ENCODE results near the gene SNTB2. TPM values are rescaled to one million over a fixed set of nuclear protein-coding genes. Genes with fewer than 3 reads are reported as not detected.

Gene SNTB2
- polyA plus RNA-seq, 1 of the 3 experiments (the other 2 are of a cell fraction) = 13.0 TPM

DNA sequence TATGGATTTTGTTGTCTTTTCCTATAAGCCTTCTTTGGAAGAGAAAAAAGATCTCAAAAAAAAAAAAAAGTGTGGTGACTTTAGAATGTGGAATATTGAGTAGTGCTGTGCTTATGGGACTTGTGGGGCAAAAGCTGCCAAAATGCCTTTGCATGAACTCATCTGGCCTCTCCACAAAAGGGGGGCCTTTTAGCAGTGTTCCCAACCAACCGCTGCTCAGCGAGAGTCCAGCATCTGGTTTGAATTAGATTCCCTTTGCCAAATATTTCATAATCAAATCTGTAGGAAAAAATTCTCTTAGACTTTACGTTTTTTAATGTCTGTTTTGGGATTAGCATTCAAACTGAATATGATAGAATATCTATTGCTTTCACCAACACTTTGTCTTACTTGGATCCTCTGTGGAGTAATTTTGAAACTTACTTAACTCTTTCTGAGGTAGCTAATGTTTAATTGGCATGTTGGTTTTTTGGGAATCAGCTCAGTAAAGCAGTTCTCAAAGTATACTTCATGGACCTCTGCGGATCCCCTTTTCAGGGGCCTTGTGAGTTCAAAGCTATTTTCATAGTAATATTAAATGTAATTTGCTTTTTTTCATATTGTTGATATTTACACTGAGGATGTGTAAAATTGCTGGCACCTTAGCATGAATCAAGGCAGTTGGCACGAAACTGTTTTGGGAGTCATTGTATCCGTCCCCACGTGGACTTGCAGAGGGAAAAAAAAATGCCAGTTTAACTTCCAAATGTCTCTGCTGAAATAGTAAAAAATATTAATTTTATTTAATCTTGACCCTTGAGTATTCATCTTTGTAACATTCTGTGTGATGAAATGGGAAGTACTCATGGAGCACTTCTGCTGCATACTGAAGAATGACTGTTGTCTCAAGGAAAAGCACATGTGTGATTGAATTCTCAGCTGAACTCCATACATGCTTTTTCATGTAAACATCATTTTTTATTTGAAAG, 89.5 kb downstream of the SNTB2 start (continued):
- TF ChIP-seq, protein P1, sequence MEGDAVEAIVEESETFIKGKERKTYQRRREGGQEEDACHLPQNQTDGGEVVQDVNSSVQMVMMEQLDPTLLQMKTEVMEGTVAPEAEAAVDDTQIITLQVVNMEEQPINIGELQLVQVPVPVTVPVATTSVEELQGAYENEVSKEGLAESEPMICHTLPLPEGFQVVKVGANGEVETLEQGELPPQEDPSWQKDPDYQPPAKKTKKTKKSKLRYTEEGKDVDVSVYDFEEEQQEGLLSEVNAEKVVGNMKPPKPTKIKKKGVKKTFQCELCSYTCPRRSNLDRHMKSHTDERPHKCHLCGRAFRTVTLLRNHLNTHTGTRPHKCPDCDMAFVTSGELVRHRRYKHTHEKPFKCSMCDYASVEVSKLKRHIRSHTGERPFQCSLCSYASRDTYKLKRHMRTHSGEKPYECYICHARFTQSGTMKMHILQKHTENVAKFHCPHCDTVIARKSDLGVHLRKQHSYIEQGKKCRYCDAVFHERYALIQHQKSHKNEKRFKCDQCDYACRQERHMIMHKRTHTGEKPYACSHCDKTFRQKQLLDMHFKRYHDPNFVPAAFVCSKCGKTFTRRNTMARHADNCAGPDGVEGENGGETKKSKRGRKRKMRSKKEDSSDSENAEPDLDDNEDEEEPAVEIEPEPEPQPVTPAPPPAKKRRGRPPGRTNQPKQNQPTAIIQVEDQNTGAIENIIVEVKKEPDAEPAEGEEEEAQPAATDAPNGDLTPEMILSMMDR (IDR thresholded peaks at IDR 0.05) = no peak
- TF ChIP-seq, protein P2, sequence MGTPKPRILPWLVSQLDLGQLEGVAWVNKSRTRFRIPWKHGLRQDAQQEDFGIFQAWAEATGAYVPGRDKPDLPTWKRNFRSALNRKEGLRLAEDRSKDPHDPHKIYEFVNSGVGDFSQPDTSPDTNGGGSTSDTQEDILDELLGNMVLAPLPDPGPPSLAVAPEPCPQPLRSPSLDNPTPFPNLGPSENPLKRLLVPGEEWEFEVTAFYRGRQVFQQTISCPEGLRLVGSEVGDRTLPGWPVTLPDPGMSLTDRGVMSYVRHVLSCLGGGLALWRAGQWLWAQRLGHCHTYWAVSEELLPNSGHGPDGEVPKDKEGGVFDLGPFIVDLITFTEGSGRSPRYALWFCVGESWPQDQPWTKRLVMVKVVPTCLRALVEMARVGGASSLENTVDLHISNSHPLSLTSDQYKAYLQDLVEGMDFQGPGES (IDR thresholded peaks at IDR 0.05; ENCODE audit: low read depth, low read length) = no peak
- TF ChIP-seq, protein P3, sequence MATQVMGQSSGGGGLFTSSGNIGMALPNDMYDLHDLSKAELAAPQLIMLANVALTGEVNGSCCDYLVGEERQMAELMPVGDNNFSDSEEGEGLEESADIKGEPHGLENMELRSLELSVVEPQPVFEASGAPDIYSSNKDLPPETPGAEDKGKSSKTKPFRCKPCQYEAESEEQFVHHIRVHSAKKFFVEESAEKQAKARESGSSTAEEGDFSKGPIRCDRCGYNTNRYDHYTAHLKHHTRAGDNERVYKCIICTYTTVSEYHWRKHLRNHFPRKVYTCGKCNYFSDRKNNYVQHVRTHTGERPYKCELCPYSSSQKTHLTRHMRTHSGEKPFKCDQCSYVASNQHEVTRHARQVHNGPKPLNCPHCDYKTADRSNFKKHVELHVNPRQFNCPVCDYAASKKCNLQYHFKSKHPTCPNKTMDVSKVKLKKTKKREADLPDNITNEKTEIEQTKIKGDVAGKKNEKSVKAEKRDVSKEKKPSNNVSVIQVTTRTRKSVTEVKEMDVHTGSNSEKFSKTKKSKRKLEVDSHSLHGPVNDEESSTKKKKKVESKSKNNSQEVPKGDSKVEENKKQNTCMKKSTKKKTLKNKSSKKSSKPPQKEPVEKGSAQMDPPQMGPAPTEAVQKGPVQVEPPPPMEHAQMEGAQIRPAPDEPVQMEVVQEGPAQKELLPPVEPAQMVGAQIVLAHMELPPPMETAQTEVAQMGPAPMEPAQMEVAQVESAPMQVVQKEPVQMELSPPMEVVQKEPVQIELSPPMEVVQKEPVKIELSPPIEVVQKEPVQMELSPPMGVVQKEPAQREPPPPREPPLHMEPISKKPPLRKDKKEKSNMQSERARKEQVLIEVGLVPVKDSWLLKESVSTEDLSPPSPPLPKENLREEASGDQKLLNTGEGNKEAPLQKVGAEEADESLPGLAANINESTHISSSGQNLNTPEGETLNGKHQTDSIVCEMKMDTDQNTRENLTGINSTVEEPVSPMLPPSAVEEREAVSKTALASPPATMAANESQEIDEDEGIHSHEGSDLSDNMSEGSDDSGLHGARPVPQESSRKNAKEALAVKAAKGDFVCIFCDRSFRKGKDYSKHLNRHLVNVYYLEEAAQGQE (IDR thresholded peaks at IDR 0.05; ENCODE audit: low read depth, low read length) = no peak
- no peak for TF ChIP-seq YY1 (IDR thresholded peaks at IDR 0.05; ENCODE audit: low read depth)
- no peak for TF ChIP-seq FOXJ3 (CRISPR knock-in tag; IDR thresholded peaks at IDR 0.05)
- peak; percentile 28 for TF ChIP-seq CHD2 (IDR thresholded peaks at IDR 0.05; ENCODE audit: low read length, partially characterized antibody)
- TF ChIP-seq RCOR1 (IDR thresholded peaks at IDR 0.05; ENCODE audit: low read length) = peak; percentile 89
- 0 out of 2 replicates have a peak, but pooled peaks have one; percentile 14 for TF ChIP-seq TAF1 (IDR thresholded peaks at IDR 0.05; ENCODE audit: borderline replicate concordance, low read depth, low read length)
- 0 out of 2 replicates have a peak, but pooled peaks have one; percentile 26 for TF ChIP-seq ELF1 (IDR thresholded peaks at IDR 0.05)
- no peak for TF ChIP-seq NRF1 (IDR thresholded peaks at IDR 0.05; ENCODE audit: low read depth, low read length)
- TF ChIP-seq RXRA (IDR thresholded peaks at IDR 0.05; ENCODE audit: borderline replicate concordance, low read depth) = peak; percentile 83; the same call in 1 of the 2 replicates
- TF ChIP-seq RAD21 (IDR thresholded peaks at IDR 0.05; ENCODE audit: low read length) = no peak
- peak; percentile 79 for TF ChIP-seq JUND (IDR thresholded peaks at IDR 0.05)
- TF ChIP-seq SIN3A (IDR thresholded peaks at IDR 0.05; ENCODE audit: borderline replicate concordance, low read depth, low read length) = 0 out of 2 replicates have a peak, but pooled peaks have one; percentile 60
- peak; percentile 28; the same call in 1 of the 2 replicates for TF ChIP-seq MEF2A (IDR thresholded peaks at IDR 0.05; ENCODE audit: borderline replicate concordance, low read depth)
- peak; percentile 99 for TF ChIP-seq TCF12 (IDR thresholded peaks at IDR 0.05)
- TF ChIP-seq GATA2 (CRISPR knock-in tag; IDR thresholded peaks at IDR 0.05) = no peak
- TF ChIP-seq, protein P4, sequence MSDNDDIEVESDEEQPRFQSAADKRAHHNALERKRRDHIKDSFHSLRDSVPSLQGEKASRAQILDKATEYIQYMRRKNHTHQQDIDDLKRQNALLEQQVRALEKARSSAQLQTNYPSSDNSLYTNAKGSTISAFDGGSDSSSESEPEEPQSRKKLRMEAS (IDR thresholded peaks at IDR 0.05; ENCODE audit: low read depth) = peak; percentile 47; the same call in 1 of the 2 replicates
- no peak for TF ChIP-seq EZH2phosphoT487 (IDR thresholded peaks at IDR 0.05; ENCODE audit: borderline replicate concordance, low read depth)
- TF ChIP-seq EP300 (IDR thresholded peaks at IDR 0.05; ENCODE audit: borderline replicate concordance in 1 of 2, low read depth in 1 of 2, low read length in 1 of 2) = peak; percentile 61 to 89; a peak in 3 of 4 replicates
- peak; percentile 80 for TF ChIP-seq FOSL2 (IDR thresholded peaks at IDR 0.05; ENCODE audit: borderline replicate concordance, low read depth)

Data from SK-N-SH (cell line).